Muscle of arm (tissue), 12 donors: ENCODE data around the gene CTCF. TPM values are rescaled to one million over a fixed set of nuclear protein-coding genes. Genes with fewer than 3 reads are reported as not detected.

ENCODE experiments used
- DNase-seq: peaks from one replicate; pipeline ENCODE4 v3.0.0-alpha.2; 2013
- polyA plus RNA-seq, 12 donors: library from polyadenylated mRNA; unstranded; fragments of 120-200 nt; gene quantifications; one replicate each; pipeline ENCODE4 v1.2.1, GENCODE V29; 2013; ENCODE audit not compliant: insufficient read length in 12 of 12

Gene CTCF
- polyA plus RNA-seq, 12 donors: 40.4 to 71.9 (median 43.6) TPM; not detected in 1

DNA sequence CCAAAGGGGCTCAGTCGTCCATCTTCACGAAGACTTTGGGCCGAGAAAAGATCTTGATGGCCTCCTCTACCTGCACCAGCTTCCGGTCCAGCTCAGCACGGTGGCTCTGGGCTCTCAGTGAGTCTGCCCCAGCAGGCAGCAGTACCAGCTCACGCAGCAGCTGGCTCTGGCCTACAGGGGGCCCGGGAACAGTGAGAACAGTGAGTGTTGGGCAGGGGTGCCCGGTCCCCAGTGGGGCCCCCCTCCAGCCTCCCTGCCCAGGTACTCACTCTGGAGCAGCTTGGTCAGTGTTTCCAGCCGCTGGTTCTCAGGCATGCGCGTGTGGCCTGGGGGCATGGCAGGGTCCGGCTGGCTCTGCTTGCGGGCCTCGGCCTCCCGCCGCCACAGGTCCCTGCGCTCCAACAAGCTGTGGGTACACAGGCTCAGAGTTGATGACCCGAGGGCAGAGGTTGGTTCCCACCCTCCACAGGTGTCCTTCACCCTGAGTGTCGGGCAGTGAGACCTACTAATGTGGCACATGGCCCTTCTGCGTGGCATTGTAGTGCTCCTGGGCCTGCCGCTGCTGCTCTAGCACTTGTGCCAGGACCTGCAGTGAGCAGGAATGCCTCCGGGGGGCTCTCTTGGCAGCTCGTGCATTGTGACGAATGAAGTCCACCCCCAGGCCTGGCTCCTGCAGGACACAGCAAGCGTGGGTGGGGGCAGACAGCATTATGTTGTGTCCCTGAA lies 101.0 kb downstream of the CTCF start:
- no peak for DNase-seq

GRCh38 chr16:67663877-67664222 lies 101.5 kb downstream of the CTCF start:
- DNase-seq: no peak

DNA sequence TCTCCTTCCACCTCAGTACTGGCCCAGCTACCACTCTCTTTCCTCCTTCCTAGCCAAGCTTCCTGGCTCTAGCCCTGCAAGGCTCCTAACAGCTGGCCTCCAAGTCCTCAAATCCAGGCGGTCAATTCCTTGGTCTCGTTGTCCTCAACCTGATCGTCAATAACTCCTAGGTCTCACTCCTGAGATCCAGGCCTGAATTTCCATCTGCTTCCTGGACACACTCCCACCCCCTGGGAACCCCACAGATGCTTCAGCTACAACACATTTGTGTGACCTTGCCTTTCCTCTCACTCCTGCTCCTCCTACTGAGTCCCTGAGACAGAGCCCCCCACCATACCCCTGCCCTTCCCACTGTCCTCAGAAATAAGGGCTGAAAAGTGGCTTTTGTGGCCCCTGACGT lies 101.9 kb downstream of the CTCF start:
- no peak for DNase-seq

DNA sequence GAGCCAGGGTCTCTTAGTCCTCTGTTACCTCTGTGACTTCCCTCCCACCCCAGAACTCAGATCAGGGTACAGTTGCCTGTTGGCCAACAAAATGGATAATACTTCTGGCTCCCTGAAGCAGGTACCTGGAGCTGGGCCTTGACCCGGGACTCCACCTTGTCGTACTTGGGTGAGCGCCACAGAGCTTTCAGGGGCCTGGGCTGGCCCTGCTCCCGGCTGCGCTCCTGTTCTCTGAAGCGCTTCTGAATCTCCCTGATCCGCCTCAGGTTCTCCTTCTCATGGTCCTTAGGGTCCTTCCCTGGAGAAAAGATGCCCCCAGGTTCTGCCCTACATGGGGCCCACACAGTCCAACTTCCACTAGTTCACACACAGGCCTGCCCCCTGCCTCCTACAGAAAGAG lies 102.5 kb downstream of the CTCF start:
- no peak for DNase-seq

DNA sequence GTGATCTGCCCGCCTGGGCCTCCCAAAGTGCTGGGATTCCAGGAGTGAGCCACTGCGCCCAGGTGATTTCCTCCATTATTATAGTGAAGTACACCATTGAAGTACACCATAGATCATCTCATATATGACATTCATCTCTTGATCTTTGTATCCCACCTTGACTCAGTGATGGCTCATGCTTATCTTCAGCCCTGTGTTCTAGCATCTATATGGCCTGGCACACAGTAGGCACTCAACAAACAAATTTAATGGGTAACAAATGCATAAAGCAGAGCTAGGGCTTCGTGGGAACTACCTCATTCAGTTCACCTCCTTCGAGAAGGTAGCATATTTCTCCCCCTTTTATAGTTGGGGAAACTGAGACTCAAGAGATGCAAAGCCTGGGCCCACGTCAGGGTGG lies 103.3 kb downstream of the CTCF start:
- no peak for DNase-seq

- no peak for DNase-seq
Measured at GRCh38 chr16:67666032-67666551, 103.8 kb downstream of the CTCF start.

- peak; percentile 83 for DNase-seq
Measured at GRCh38 chr16:67666559-67667452, 104.5 kb downstream of the CTCF start, which contains the start of the genes C16orf86 and ENKD1. Gene C16orf86 (plus strand): TSS chr16:67666814. CDS start chr16:67666971, 157 bp downstream. Gene ENKD1 (minus strand): TSS chr16:67666750. CDS start chr16:67666442, 308 bp downstream.

- DNase-seq: no peak
Measured at GRCh38 chr16:67667453-67667816, 105.1 kb downstream of the CTCF start.

GRCh38 chr16:67667817-67668494 lies 105.6 kb downstream of the CTCF start:
- DNase-seq: peak; percentile 86

GRCh38 chr16:67668495-67669157 lies 106.3 kb downstream of the CTCF start:
- DNase-seq: no peak

DNA sequence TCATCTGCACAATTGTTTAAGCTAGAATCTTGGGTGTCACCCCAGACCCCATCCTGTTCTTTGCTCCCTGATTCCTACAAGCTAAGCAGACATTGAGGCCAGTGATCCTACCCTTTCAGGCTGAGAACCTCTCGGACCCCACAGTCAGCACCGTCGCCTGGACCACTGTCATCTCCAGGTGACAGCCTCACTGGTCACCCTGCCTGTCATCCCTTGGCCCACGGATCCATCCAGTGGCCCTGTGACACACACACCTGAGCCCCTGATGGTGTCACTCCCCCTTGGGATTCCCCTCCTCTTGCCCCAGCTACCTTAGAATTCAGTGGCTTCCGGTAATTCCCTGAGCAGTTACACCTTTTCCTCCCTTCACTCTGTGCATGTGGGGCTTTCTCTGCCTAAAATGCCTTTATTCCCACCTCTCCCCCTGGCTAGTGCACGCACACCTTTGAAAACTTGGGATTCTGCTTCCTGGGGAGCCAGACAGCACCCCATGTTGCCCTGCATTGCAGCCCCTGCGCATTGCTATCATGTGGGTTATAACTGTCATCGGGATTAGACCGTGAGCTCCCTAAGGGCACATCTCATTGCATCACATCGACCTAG lies 107.3 kb downstream of the CTCF start:
- DNase-seq: no peak

DNA sequence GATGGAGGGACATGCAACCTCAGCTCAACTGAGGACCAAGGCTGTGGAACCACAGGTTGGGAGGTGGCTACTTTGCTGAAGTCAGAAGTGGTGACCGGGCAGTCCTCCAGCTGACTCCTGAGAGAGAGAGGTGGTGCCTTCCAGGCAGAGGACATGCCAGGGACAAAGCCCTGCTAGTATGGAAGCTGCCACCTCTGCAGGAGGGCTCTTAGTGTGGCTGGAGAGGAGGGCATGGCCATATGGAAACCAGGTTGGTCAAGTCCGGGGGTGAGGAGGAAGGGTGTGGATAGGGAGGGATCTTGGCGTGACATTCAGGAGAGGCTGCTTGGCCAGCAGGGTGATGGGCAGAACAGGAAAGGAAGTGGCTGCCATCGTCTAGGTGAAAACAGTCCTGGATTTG lies 110.0 kb downstream of the CTCF start:
- no peak for DNase-seq

- no peak for DNase-seq
Measured at GRCh38 chr16:67672739-67673662, 110.7 kb downstream of the CTCF start.

DNA sequence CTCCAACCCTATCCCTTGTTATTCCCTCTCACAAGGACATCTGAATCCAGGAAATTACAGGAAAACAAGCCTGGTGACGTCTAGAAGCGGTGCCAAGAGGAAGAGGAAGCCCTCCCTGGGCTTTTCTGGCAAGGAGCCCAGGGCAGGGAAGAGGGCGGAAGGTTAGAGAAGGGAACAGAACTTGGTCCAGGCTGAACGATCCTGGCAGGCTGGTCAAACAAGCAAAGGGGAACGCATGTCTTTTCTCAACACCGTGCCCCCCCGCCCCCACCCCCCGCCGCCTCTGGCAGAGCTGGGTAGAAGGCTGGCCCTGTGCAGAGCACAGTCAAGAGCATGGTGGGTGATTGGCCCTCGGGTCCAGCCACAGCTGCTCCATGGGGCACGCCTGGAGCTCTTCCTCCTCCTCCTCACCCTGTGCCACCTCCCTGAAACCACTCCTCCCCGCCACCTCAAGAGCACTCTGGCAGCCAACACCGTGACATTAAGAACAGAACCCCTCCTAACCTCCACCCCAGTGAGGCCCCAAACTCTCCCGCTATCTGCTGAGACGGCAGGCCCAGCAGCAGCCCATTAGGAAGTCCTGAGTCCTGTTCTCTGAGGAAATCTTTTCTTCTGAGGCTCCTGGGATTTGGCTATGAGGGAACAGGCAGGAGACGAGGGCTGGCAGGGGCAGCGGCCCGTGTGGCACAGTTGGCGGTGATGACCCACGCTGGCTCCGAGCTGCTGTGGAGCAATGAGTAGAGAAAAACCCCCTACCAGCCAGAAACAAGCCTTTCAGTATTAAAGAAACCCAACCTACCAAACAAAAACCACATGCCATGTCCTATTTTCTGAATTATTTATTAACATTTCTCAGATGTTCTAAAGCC lies 111.6 kb downstream of the CTCF start:
- no peak for DNase-seq

DNA sequence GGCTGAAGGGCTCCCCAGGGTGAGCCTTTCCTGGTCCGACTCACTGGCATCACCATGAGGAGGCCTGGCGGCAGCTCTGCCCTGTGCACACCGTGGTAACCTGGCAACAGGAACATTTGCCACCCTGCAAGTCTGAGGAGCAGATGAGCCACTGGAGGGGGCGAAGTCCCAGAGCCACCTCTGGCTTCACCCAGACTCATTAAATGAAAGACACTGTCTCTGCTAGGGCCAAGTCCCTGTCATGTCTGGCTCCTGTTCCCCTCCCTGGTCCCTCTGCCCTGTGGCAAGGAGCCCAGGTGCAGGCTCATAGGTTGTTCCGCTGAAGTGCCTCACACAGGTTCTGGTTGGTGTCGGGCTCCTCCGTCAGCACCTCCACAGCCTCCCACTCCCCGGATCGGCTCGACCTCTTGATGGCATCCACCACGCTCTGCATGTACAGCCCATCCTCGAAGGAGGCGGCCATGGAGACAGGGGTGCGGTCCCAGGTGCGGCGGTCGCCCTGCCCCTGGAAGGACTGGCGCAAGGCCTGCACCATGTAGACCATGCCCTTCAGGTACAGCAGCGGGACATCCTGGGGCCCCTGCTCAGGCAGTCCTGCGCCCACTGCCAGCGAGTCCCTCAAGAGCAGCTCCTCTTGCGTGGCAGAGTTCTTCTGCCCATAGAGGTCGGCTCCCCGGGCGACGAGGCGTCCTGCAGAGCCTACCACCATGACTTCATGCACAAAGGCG lies 112.7 kb downstream of the CTCF start:
- no peak for DNase-seq

DNA sequence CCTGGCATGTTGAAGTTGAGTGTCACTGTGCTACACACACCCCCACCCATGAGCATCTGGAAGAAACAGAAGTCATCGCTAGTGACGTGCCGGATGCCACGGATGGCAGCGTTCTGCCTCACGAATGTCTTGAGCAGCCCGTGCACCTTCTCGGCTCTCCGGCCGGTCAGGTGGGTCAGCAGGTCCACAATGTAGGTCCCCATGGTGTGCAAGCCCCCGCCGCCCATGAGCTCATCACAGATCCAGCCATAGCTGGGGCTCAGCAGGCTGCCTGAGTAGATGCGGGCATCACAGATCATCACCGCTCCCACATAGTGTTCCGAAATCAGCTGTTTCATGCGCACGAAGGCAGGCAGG lies 113.2 kb downstream of the CTCF start:
- no peak for DNase-seq

- no peak for DNase-seq
Measured at GRCh38 chr16:67675999-67676398, 113.7 kb downstream of the CTCF start.

- DNase-seq: no peak
Measured at GRCh38 chr16:67676516-67676915, 114.2 kb downstream of the CTCF start.
